Sigmoid colon (tissue), 7 donors: ENCODE data around the gene SLA2. TPM values are rescaled to one million over a fixed set of nuclear protein-coding genes. Genes with fewer than 3 reads are reported as not detected.

ENCODE experiments used
- DNase-seq: peaks from one replicate; pipeline ENCODE4 v3.0.0-alpha.2; 2019
- H3K27ac ChIP-seq, 4 donors: fragments of 200-600 bp; sonication (generic); one replicate each; pipeline ENCODE4 v1.5.1; 2016 to 2019; ENCODE audit warnings: mild to moderate bottlenecking in 1 of 4
- H3K27me3 ChIP-seq, 3 donors: fragments of 200-600 bp; sonication (generic); one replicate each; pipeline ENCODE4 v1.5.1; 2019; ENCODE audit warnings: mild to moderate bottlenecking in 1 of 3
- H3K36me3 ChIP-seq, 4 donors: fragments of 200-600 bp; sonication (generic); one replicate each; pipeline ENCODE4 v1.5.1; 2016 to 2019
- H3K4me1 ChIP-seq, 4 donors: fragments of 200-600 bp; sonication (generic); one replicate each; pipeline ENCODE4 v1.5.1; 2017 to 2019
- H3K4me3 ChIP-seq, 4 donors: fragments of 200-600 bp; sonication (generic); one replicate each; pipeline ENCODE4 v1.5.1; 2017 to 2019; ENCODE audit warnings: mild to moderate bottlenecking in 2 of 4, moderate library complexity in 1 of 4
- H3K9me3 ChIP-seq, 4 donors: fragments of 200-600 bp in 3 of 4; sonication (generic) in 3 of 4; one replicate each; pipeline versions ENCODE4 v1.5.1 to v1.6.1; 2013 to 2019
- CTCF ChIP-seq, 4 experiments: fragments of 450-650 bp in 3 of 4; fragments of 200-600 bp in 1 of 4; IDR thresholded peaks; one replicate each; pipeline ENCODE4 v1.5.1; 2016 to 2019; ENCODE audit warnings: antibody characterized with exemption in 4 of 4, mild to moderate bottlenecking in 3 of 4, moderate library complexity in 2 of 4
- EP300 ChIP-seq, 4 donors: sonication (generic); formaldehyde crosslinking; IDR thresholded peaks; one replicate each; pipeline ENCODE4 v1.6.1; 2017; ENCODE audit warnings: antibody characterized with exemption in 4 of 4
- POLR2A ChIP-seq, 2 donors: fragments of 450-650 bp; IDR thresholded peaks; one replicate each; pipeline ENCODE4 v1.6.1; 2016; ENCODE audit warnings: antibody characterized with exemption in 2 of 2, mild to moderate bottlenecking in 2 of 2, moderate library complexity in 2 of 2
- POLR2AphosphoS5 ChIP-seq, 4 donors: sonication (generic); formaldehyde crosslinking; IDR thresholded peaks; one replicate each; pipeline ENCODE4 v1.6.1; 2017; ENCODE audit warnings: antibody characterized with exemption in 4 of 4
- WGBS, 2 donors: extraction: QIAGEN DNeasy Blood & Tissue Kit; methylation state at CpG; one replicate each; pipeline ENCODE4 v1.1.7; 2013; 5-methylcytosine and 5-hydroxymethylcytosine counted together
- intact Hi-C: fragments of 100-400 bp; cut with DNase I; formaldehyde crosslinking; loops from one replicate; pipeline ENCODE4 v1.15.1; 2023
- polyA plus RNA-seq, 3 donors: library from polyadenylated mRNA; stranded (reverse); fragments of 200-250 nt; gene quantifications; one replicate each; pipeline ENCODE4 v1.2.3, GENCODE V29; 2013
- total RNA-seq, 4 donors: library from RNA; depleted of rRNA; stranded (reverse); fragments of >200 nt; gene quantifications; one replicate each; pipeline ENCODE4 v1.1.0, GENCODE V29; 2016
- donor health status: healthy with polysubstance abuse.
- donor health status: Bipolar disorder and iron deficiency.
- donor health status: healthy.

The SLA2 gene
- total and polyA plus RNA-seq, 7 donors, result 0.46 to 3.4 (median 0.55) TPM; not detected in 3

- TF ChIP-seq POLR2A (IDR thresholded peaks at IDR 0.05) (no peak), POLR2AphosphoS5 (IDR thresholded peaks at IDR 0.05) (no peak), CTCF (IDR thresholded peaks at IDR 0.05) (no peak), EP300 (IDR thresholded peaks at IDR 0.05) (no peak)
- no peak for DNase-seq
- H3K36me3 ChIP-seq, result no peaks in the 10 kb centered on the region
- intact Hi-C loops, result no loop called here
- H3K27ac ChIP-seq, result no peak overlapping the region
- H3K27me3 ChIP-seq, result no peaks in the 10 kb centered on the region
- H3K4me1 ChIP-seq, result no peaks in the 10 kb centered on the region
- H3K4me3 ChIP-seq, result no peak overlapping the region
- no peaks in the 10 kb centered on the region for H3K9me3 ChIP-seq
- 73 to 78% methylated on average over 2 of the region's 2 CpGs for WGBS, 2 donors
Measured at GRCh38 chr20:36624944-36625324, 21.1 kb downstream of the SLA2 start.

- Histone ChIP-seq H3K4me3 (no peak overlapping the region), H3K9me3 (no peaks in the 10 kb centered on the region), H3K4me1 (no peaks in the 10 kb centered on the region), H3K27me3 (no peaks in the 10 kb centered on the region), H3K27ac (no peak overlapping the region), H3K36me3 (no peaks in the 10 kb centered on the region)
- DNase-seq, result no peak
- no peak for TF ChIP-seq POLR2AphosphoS5 (IDR thresholded peaks at IDR 0.05)
- TF ChIP-seq EP300 (IDR thresholded peaks at IDR 0.05), result no peak
- TF ChIP-seq CTCF (IDR thresholded peaks at IDR 0.05), result no peak
- TF ChIP-seq POLR2A (IDR thresholded peaks at IDR 0.05), result no peak
- 19 to 53% methylated on average over 14 of the region's 14 CpGs for WGBS, 2 donors
- intact Hi-C loops, result no loop called here
Measured at GRCh38 chr20:36624068-36624943, 21.7 kb downstream of the SLA2 start.

GRCh38 chr20:36623444-36623843 is 22.6 kb downstream of the SLA2 start:
- intact Hi-C loops, result no loop called here
- Histone ChIP-seq H3K36me3 (no peaks in the 10 kb centered on the region), H3K27ac (no peak overlapping the region), H3K9me3 (no peaks in the 10 kb centered on the region), H3K4me3 (no peak overlapping the region), H3K4me1 (no peaks in the 10 kb centered on the region), H3K27me3 (no peaks in the 10 kb centered on the region)
- TF ChIP-seq EP300 (IDR thresholded peaks at IDR 0.05) (no peak), POLR2A (IDR thresholded peaks at IDR 0.05) (no peak), POLR2AphosphoS5 (IDR thresholded peaks at IDR 0.05) (no peak), CTCF (IDR thresholded peaks at IDR 0.05) (no peak)
- 61 to 82% methylated on average over 2 of the region's 2 CpGs for WGBS, 2 donors
- no peak for DNase-seq

- H3K9me3 ChIP-seq, result no peaks in the 10 kb centered on the region
- H3K4me1 ChIP-seq, result no peaks in the 10 kb centered on the region
- 94 to 96% methylated on average over 5 of the region's 5 CpGs for WGBS, 2 donors
- H3K27me3 ChIP-seq, result no peaks in the 10 kb centered on the region
- H3K36me3 ChIP-seq, result no peaks in the 10 kb centered on the region
- no peak for DNase-seq
- intact Hi-C loops, result no loop called here
- no peak overlapping the region for H3K4me3 ChIP-seq
- TF ChIP-seq CTCF (IDR thresholded peaks at IDR 0.05) (no peak), EP300 (IDR thresholded peaks at IDR 0.05) (no peak), POLR2A (IDR thresholded peaks at IDR 0.05) (no peak), POLR2AphosphoS5 (IDR thresholded peaks at IDR 0.05) (no peak)
- H3K27ac ChIP-seq, result no peak overlapping the region
Measured at GRCh38 chr20:36620917-36621316, 25.1 kb downstream of the SLA2 start.
